GM19455 (cell line): ENCODE results near the gene TM4SF5.
"Not testable (repeated sequence)": the region's sequence is repeated elsewhere in the genome, so short reads cannot be mapped to it uniquely, and the experiment has no call there.

Experiments used
- ATAC-seq: cut with Tn5 transposase; IDR thresholded peaks from one replicate; pipeline ENCODE4 v1.9.1; 2021; ENCODE audit not compliant: unreplicated experiment

Gene TM4SF5

GRCh38 chr17:4823373-4824089, 51.8 kb downstream of the TM4SF5 start:
- ATAC-seq: no peak

- no peak for ATAC-seq
Observed at GRCh38 chr17:4827399-4827798, 55.7 kb downstream of the TM4SF5 start.

GRCh38 chr17:4832829-4833177, 61.1 kb downstream of the TM4SF5 start:
- not testable (repeated sequence) for ATAC-seq
